Jurkat, Clone E6-1 (cell line): Measurements from ENCODE around the gene HPN.
"Not testable (repeated sequence)": the region's sequence is repeated elsewhere in the genome, so short reads cannot be mapped to it uniquely, and the experiment has no call there.

Experiments
- DNase-seq: peaks from one replicate; pipeline ENCODE4 v3.0.0-alpha.2; 2011; ENCODE audit warnings: low read depth, low spot score
- H3K4me3 ChIP-seq: 2 replicates; pipeline ENCODE4 v1.5.1; 2011; ENCODE audit warnings: mild to moderate bottlenecking, low read length, control low read depth, moderate library complexity

HPN gene

GRCh38 chr19:35023428-35023827 lies 18.1 kb upstream of the HPN start:
- no peak overlapping the region for H3K4me3 ChIP-seq
- DNase-seq: no peak

- DNase-seq: no peak
- H3K4me3 ChIP-seq: no peak overlapping the region
Measured at GRCh38 chr19:35024095-35024494, 17.4 kb upstream of the HPN start.

- no peak overlapping the region for H3K4me3 ChIP-seq
- DNase-seq: no peak
Measured at GRCh38 chr19:35025969-35026368, 15.6 kb upstream of the HPN start.

- H3K4me3 ChIP-seq: no peak overlapping the region
- no peak for DNase-seq
Measured at GRCh38 chr19:35026418-35026817, 15.1 kb upstream of the HPN start.

GRCh38 chr19:35027009-35027408 lies 14.5 kb upstream of the HPN start:
- no peak overlapping the region for H3K4me3 ChIP-seq
- DNase-seq: no peak

- no peak overlapping the region for H3K4me3 ChIP-seq
- DNase-seq: no peak
Measured at GRCh38 chr19:35027851-35028599, 13.5 kb upstream of the HPN start.

GRCh38 chr19:35028600-35028885 lies 13.0 kb upstream of the HPN start:
- H3K4me3 ChIP-seq, DNase-seq: not testable (repeated sequence)

GRCh38 chr19:35029275-35029736 lies 12.2 kb upstream of the HPN start:
- H3K4me3 ChIP-seq: not testable (repeated sequence)

GRCh38 chr19:35029737-35030256 lies 11.7 kb upstream of the HPN start:
- DNase-seq: no peak
- H3K4me3 ChIP-seq: no peak overlapping the region; the same call in 1 of the 2 replicates

More at GRCh38 chr19:35029275-35029736, 12.2 kb upstream of the HPN start:
- not testable (repeated sequence) for DNase-seq

GRCh38 chr19:35030257-35031071 lies 11.1 kb upstream of the HPN start, which contains the start of gene SCN1B:
Gene SCN1B (plus strand): TSS chr19:35030470. CDS start chr19:35030821, 351 bp downstream.
- no peak within 1 kb of the TSS; the same call in 1 of the 2 replicates for H3K4me3 ChIP-seq
- DNase-seq: no peak

- DNase-seq: no peak
- no peak overlapping the region for H3K4me3 ChIP-seq
Measured at GRCh38 chr19:35031072-35031881, 10.2 kb upstream of the HPN start.

GRCh38 chr19:35032356-35032865 lies 9.1 kb upstream of the HPN start:
- H3K4me3 ChIP-seq: no peak overlapping the region
- DNase-seq: no peak

GRCh38 chr19:35033067-35034004 lies 8.2 kb upstream of the HPN start:
- no peak for DNase-seq

GRCh38 chr19:35034005-35034502 lies 7.5 kb upstream of the HPN start:
- H3K4me3 ChIP-seq: no peak overlapping the region
- DNase-seq: no peak

More at GRCh38 chr19:35033067-35034004, 8.2 kb upstream of the HPN start:
- no peak overlapping the region for H3K4me3 ChIP-seq

GRCh38 chr19:35034588-35035382 lies 6.7 kb upstream of the HPN start:
- DNase-seq: no peak
- H3K4me3 ChIP-seq: no peak overlapping the region

- no peak overlapping the region for H3K4me3 ChIP-seq
- no peak for DNase-seq
Measured at GRCh38 chr19:35037716-35038622, 3.6 kb upstream of the HPN start.
